Fibroblast of lung (primary cell): ENCODE data around the gene TANC1.

ENCODE experiments used
- EZH2 ChIP-seq: IDR thresholded peaks from 2 replicates; pipeline ENCODE4 v1.5.1; 2012; ENCODE audit warnings: low read length, control low read depth, mild to moderate bottlenecking; ENCODE audit errors: missing control alignments
- TF ChIP-seq, protein P1 (sequence below), 2 donors: IDR thresholded peaks in 1 of 2; conservative IDR thresholded peaks in 1 of 2; 1 replicate in 1 of 2; 2 replicates in 1 of 2; pipeline ENCODE4 v1.5.1; 2011 to 2012; ENCODE audit warnings: low read length in 2 of 2, control low read depth in 1 of 2, inconsistent platforms in 1 of 2, low read depth in 1 of 2, mild to moderate bottlenecking in 1 of 2

DNA sequence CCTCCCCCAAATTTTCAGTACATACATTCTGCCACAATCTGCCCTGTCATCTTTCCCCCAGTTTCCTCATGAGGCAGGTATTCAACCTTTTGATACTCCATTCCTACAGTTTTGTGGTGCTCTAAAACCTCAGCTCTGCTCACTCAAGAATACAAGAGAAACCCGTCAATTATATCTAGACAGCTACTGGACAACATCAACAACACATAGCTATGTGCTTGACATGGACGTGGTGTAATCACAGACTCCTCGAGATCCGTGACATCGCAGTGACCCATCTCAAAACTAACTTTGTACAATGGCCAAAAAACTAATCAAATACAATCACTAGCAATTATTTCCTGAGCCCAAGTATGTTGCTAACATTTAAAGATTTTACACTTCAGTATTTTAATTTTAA, 294.5 kb downstream of the TANC1 start:
- TF ChIP-seq, protein P1, sequence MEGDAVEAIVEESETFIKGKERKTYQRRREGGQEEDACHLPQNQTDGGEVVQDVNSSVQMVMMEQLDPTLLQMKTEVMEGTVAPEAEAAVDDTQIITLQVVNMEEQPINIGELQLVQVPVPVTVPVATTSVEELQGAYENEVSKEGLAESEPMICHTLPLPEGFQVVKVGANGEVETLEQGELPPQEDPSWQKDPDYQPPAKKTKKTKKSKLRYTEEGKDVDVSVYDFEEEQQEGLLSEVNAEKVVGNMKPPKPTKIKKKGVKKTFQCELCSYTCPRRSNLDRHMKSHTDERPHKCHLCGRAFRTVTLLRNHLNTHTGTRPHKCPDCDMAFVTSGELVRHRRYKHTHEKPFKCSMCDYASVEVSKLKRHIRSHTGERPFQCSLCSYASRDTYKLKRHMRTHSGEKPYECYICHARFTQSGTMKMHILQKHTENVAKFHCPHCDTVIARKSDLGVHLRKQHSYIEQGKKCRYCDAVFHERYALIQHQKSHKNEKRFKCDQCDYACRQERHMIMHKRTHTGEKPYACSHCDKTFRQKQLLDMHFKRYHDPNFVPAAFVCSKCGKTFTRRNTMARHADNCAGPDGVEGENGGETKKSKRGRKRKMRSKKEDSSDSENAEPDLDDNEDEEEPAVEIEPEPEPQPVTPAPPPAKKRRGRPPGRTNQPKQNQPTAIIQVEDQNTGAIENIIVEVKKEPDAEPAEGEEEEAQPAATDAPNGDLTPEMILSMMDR (conservative IDR thresholded peaks at IDR 0.05 in 1 of 2, IDR thresholded peaks at IDR 0.05 in 1 of 2; ENCODE audit: low read depth in 1 of 2, low read length in 2 of 2): no peak
- no peak for TF ChIP-seq EZH2
